BJ (cell line): Measurements from ENCODE around the gene UGT3A1. TPM values are rescaled to one million over a fixed set of nuclear protein-coding genes. Genes with fewer than 3 reads are reported as not detected.

Source experiments
- CTCF ChIA-PET: fragments of 350-600 bp; formaldehyde crosslinking; extraction: SDS; loops from one replicate; lab custom pipeline; 2021; ENCODE audit warnings: antibody characterized with exemption, inconsistent platforms; lab: Yijun Ruan, JAX
- POLR2A ChIA-PET: fragments of 300-600 bp; sonication (Branson Sonifier 250); formaldehyde crosslinking; extraction: SDS; loops from one replicate; lab custom pipeline; 2021; ENCODE audit warnings: antibody characterized with exemption; lab: Charles Lee
- DNase-seq: peaks from one replicate; pipeline ENCODE4 v3.0.0-alpha.2; 2011; ENCODE audit warnings: low read depth
- H3K27me3 ChIP-seq: 2 replicates; pipeline ENCODE4 v1.6.0; 2011; ENCODE audit warnings: low read length; ENCODE audit not compliant: control insufficient read depth, insufficient read depth
- H3K36me3 ChIP-seq: 2 replicates; pipeline ENCODE4 v1.5.1; 2011; ENCODE audit warnings: low read length; ENCODE audit not compliant: control insufficient read depth, insufficient read depth
- H3K4me3 ChIP-seq: 2 replicates; pipeline ENCODE4 v1.5.1; 2011; ENCODE audit warnings: low read depth, mild to moderate bottlenecking, control low read depth, low read length
- polyA plus RNA-seq: library from polyadenylated mRNA; depleted of rRNA; stranded (reverse); fragments of >200 nt; gene quantifications from 2 replicates; pipeline ENCODE4 v1.2.3, GENCODE V29; 2011
- TF ChIP-seq, protein P1 (sequence below): IDR thresholded peaks from 2 replicates; pipeline ENCODE4 v1.5.1; 2011; ENCODE audit warnings: low read depth, mild to moderate bottlenecking, control low read depth, inconsistent platforms, low read length, moderate library complexity; ENCODE audit not compliant: insufficient read depth

UGT3A1 gene
- polyA plus RNA-seq, 1 experiment = not detected

DNA sequence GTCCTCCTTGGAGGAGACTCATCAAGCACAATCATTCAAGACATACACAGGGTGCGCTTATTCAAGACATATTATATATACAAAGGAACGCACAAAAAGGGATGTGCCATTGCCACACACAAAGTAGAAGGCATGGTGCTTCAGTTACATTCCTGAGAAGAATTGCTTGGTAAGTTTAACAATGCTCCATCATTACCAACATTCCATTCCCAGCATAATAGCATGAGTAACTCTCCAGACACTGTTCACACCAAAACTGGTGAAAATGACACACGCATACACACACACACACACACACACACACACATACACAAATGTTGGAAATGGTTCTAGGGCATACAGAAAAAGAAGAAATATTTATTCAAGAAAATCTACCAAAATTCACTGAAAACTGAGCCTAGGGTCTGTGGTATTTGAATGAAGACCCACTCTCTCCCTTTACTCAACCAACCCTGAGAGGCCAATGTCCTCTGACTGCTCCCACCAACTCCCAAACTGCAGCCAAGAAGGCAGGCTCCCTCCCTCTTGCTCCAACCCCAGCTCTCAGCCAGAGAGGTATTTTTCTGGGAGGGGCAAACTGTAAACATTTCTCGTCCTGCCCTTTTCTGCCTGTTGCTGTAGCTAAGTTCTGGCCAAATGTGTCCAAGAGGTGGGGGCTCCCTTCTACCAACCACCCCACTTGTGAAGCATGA, 19.9 kb downstream of the UGT3A1 start:
- Histone ChIP-seq H3K36me3 (no peaks in the 10 kb centered on the region), H3K27me3 (peaks cover 3% of the 10 kb centered on the region; the same call in 1 of the 2 replicates), H3K4me3 (no peak overlapping the region)
- POLR2A ChIA-PET = no interaction called here
- TF ChIP-seq, protein P1, sequence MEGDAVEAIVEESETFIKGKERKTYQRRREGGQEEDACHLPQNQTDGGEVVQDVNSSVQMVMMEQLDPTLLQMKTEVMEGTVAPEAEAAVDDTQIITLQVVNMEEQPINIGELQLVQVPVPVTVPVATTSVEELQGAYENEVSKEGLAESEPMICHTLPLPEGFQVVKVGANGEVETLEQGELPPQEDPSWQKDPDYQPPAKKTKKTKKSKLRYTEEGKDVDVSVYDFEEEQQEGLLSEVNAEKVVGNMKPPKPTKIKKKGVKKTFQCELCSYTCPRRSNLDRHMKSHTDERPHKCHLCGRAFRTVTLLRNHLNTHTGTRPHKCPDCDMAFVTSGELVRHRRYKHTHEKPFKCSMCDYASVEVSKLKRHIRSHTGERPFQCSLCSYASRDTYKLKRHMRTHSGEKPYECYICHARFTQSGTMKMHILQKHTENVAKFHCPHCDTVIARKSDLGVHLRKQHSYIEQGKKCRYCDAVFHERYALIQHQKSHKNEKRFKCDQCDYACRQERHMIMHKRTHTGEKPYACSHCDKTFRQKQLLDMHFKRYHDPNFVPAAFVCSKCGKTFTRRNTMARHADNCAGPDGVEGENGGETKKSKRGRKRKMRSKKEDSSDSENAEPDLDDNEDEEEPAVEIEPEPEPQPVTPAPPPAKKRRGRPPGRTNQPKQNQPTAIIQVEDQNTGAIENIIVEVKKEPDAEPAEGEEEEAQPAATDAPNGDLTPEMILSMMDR = no peak
- no peak for DNase-seq
- CTCF ChIA-PET = no interaction called here

DNA sequence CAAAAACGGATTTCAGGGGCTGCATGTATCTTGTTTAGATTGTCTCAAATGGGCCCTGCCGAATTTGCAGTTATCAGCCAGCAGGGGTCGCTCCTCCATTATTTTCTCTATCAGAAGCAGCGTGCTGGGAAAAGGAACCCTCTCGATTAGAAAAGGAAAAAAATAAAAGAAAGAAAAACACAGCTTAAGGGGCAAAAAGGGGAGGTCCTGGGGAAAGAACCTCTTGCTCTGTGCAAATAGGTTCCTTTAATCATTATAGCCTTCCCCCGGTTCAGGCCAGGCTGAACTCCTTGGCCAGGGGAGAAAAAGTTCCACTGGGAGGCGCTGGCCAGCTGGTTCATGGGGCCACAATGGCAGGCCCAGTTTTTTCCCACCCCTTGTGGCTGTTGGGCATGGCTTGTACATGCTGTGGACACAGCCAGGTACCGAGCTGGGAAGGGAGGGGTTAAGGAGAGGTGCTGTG, 27.8 kb downstream of the UGT3A1 start:
- CTCF ChIA-PET = interaction anchor here (0.6 to 2.0 kb wide), 4 partner anchors 9 to 431 kb away, joined by 3 to 4 read pairs (median 4); no protein-coding TSS in a partner anchor
- TF ChIP-seq, protein P1 = peak; percentile 58
- Histone ChIP-seq H3K4me3 (no peak overlapping the region), H3K36me3 (no peaks in the 10 kb centered on the region), H3K27me3 (peaks cover 4% of the 10 kb centered on the region; the same call in 1 of the 2 replicates)
- no peak for DNase-seq
- POLR2A ChIA-PET = no interaction called here

DNA sequence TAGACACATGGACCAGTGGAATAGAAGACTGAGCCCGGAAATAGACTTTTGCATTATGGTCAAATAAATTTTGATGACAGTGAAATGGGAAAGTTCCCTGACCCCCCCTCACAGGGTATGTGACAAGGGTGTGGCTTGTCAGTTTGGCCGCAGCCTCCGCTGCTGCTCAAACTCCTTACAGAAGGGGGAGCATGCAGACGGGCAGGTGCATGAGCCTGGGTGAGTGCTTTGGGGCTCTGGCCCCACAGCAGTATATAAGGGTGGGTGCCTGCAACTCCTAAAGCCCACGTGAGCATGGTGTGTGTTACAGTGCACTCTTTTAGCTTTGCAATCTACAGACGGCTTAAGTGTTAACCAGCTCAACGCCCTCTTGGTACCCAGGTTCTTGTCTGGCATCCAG, 30.9 kb downstream of the UGT3A1 start:
- no peak for DNase-seq
- H3K27me3 ChIP-seq = peaks cover 4% of the 10 kb centered on the region
- ChIA-PET POLR2A (no interaction called here), CTCF (interaction anchor here (0.9 kb wide), 1 partner anchor 119 kb away, joined by 3 read pairs; no protein-coding TSS in a partner anchor)
- H3K4me3 ChIP-seq = no peak overlapping the region
- no peaks in the 10 kb centered on the region for H3K36me3 ChIP-seq
- TF ChIP-seq, protein P1 = no peak

DNA sequence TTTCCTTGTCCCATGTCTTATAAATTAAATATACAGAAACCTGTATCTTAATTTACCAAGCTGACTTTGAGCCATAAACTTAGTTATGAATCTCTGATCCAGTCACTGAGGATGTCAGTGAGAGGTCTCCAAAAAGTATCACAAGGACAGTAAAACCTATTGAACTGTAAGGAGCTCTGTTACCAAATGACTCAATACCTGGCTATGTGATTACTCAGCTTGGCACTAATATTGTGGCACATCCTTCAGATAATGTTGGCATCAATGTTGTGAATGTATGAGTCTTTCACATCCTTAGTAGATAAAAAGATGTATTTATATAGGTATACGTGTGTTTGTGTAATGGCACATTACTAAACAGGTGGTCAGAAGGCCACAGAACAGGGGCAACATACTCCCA, 34.8 kb downstream of the UGT3A1 start:
- TF ChIP-seq, protein P1 = no peak
- ChIA-PET POLR2A (no interaction called here), CTCF (interaction anchor here (0.6 to 0.8 kb wide), 2 partner anchors 12 to 61 kb away, joined by 3 read pairs; no protein-coding TSS in a partner anchor)
- no peaks in the 10 kb centered on the region for H3K36me3 ChIP-seq
- no peak for DNase-seq
- no peak overlapping the region for H3K4me3 ChIP-seq
- H3K27me3 ChIP-seq = peaks cover 11% of the 10 kb centered on the region

DNA sequence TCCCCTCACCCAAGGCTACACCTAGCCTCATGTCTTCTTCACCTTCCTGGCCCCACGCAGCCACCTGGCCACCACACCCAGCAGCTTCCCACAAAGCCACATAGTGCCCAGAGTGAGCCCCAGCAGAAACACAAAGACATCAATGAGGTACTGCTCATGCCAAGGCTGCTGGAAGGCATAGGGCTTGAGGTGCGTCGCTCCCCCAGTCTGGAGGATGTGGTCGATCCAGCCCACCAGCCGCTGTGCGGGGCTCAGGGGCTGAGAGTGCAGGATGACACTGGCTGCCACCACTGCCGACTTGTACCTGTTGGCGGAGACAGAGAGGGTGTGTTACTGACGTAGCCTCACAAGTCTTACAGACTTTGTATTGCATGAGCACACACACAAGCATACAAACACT, 37.0 kb downstream of the UGT3A1 start:
- Histone ChIP-seq H3K36me3 (no peaks in the 10 kb centered on the region), H3K4me3 (no peak overlapping the region), H3K27me3 (peaks cover 11% of the 10 kb centered on the region)
- ChIA-PET POLR2A (no interaction called here), CTCF (no interaction called here)
- TF ChIP-seq, protein P1 = no peak
- DNase-seq = no peak
